H9 (cell line): ENCODE measurements around the gene SRSF7. TPM values are rescaled to one million over a fixed set of nuclear protein-coding genes. Genes with fewer than 3 reads are reported as not detected.

Experiments
- DNase-seq: peaks from one replicate; pipeline ENCODE4 v3.0.0-alpha.2; 2017
- H2AFZ ChIP-seq: one replicate; pipeline ENCODE4 v1.6.1; 2013; ENCODE audit warnings: mild to moderate bottlenecking, low read length, control low read depth, moderate library complexity
- H2AK5ac ChIP-seq: 2 replicates; pipeline ENCODE4 v1.6.1; 2013; ENCODE audit warnings: low read length, control low read depth, mixed read lengths; ENCODE audit not compliant: insufficient read length
- H2BK120ac ChIP-seq: one replicate; pipeline ENCODE4 v1.6.1; 2013; ENCODE audit warnings: low read depth, mild to moderate bottlenecking, low read length, control low read depth, inconsistent platforms; ENCODE audit not compliant: poor library complexity, severe bottlenecking
- H2BK12ac ChIP-seq: 2 replicates; pipeline ENCODE4 v1.6.1; 2013; ENCODE audit warnings: low read length, control low read depth, mixed read lengths, low read depth; ENCODE audit not compliant: insufficient read length
- H2BK15ac ChIP-seq: 2 replicates; pipeline ENCODE4 v1.6.1; 2013; ENCODE audit warnings: low read depth, low read length, control low read depth
- H2BK20ac ChIP-seq: one replicate; pipeline ENCODE4 v1.6.1; 2013; ENCODE audit warnings: low read depth, mild to moderate bottlenecking, low read length, control low read depth, inconsistent platforms; ENCODE audit not compliant: poor library complexity, severe bottlenecking
- H2BK5ac ChIP-seq: 2 replicates; pipeline ENCODE4 v1.6.1; 2013; ENCODE audit warnings: low read length, control low read depth, mixed read lengths; ENCODE audit not compliant: insufficient read length
- H3K14ac ChIP-seq: 2 replicates; pipeline ENCODE4 v1.6.1; 2013; ENCODE audit warnings: low read length, control low read depth; ENCODE audit not compliant: insufficient read depth
- H3K18ac ChIP-seq: 2 replicates; pipeline ENCODE4 v1.6.1; 2013; ENCODE audit warnings: low read depth, mild to moderate bottlenecking, mixed read lengths, low read length, control low read depth; ENCODE audit not compliant: insufficient read length
- H3K23ac ChIP-seq: 2 replicates; pipeline ENCODE4 v1.6.1; 2013; ENCODE audit warnings: low read length, control low read depth, mixed read lengths, low read depth; ENCODE audit not compliant: insufficient read length
- H3K23me2 ChIP-seq: 2 replicates; pipeline ENCODE4 v1.6.1; 2013; ENCODE audit warnings: low read depth, mild to moderate bottlenecking, mixed read lengths, low read length, control low read depth; ENCODE audit not compliant: insufficient read length, poor library complexity, severe bottlenecking
- H3K27ac ChIP-seq: 2 replicates; pipeline ENCODE4 v1.5.1; 2013; ENCODE audit warnings: low read length, control low read depth, mixed read lengths, low read depth; ENCODE audit not compliant: insufficient read length
- H3K27me3 ChIP-seq: 2 replicates; pipeline ENCODE4 v1.6.1; 2013; ENCODE audit warnings: low read length, control low read depth, inconsistent platforms; ENCODE audit not compliant: insufficient read depth
- H3K4ac ChIP-seq: 2 replicates; pipeline ENCODE4 v1.6.1; 2013; ENCODE audit warnings: low read depth, mild to moderate bottlenecking, control low read depth, inconsistent platforms, low read length, moderate library complexity
- H3K4me1 ChIP-seq: 2 replicates; pipeline ENCODE4 v1.6.1; 2013; ENCODE audit warnings: low read length, control low read depth, inconsistent platforms; ENCODE audit not compliant: insufficient read depth
- H3K4me2 ChIP-seq: 2 replicates; pipeline ENCODE4 v1.6.1; 2013; ENCODE audit warnings: low read length, control low read depth, mixed read lengths; ENCODE audit not compliant: insufficient read length, insufficient read depth
- H3K56ac ChIP-seq: 2 replicates; pipeline ENCODE4 v1.6.1; 2013; ENCODE audit warnings: low read depth, mild to moderate bottlenecking, mixed read lengths, low read length, control low read depth; ENCODE audit not compliant: insufficient read length
- H3K79me1 ChIP-seq: 2 replicates; pipeline ENCODE4 v1.6.1; 2013; ENCODE audit warnings: low read depth, mild to moderate bottlenecking, moderate library complexity, low read length, control low read depth, inconsistent platforms; ENCODE audit not compliant: insufficient read depth, poor library complexity, severe bottlenecking
- H3K79me2 ChIP-seq: 2 replicates; pipeline ENCODE4 v1.6.1; 2013; ENCODE audit warnings: low read length, control low read depth, inconsistent platforms; ENCODE audit not compliant: insufficient read depth
- H3K9ac ChIP-seq: 2 replicates; pipeline ENCODE4 v1.6.1; 2013; ENCODE audit warnings: low read length, control low read depth, mixed read lengths; ENCODE audit not compliant: insufficient read length; ENCODE audit errors: extremely low read depth
- H3K9me3 ChIP-seq: one replicate; pipeline ENCODE4 v1.6.1; 2013; ENCODE audit warnings: low read depth, low read length, inconsistent platforms; ENCODE audit not compliant: control insufficient read depth
- H3T11ph ChIP-seq: one replicate; pipeline ENCODE4 v1.6.1; 2013; ENCODE audit warnings: mild to moderate bottlenecking, low read length, control low read depth, inconsistent platforms
- H4K20me1 ChIP-seq: one replicate; pipeline ENCODE4 v1.6.1; 2013; ENCODE audit not compliant: control insufficient read depth, insufficient read length, insufficient read depth
- H4K5ac ChIP-seq: 2 replicates; pipeline ENCODE4 v1.6.1; 2013; ENCODE audit warnings: low read depth, mild to moderate bottlenecking, mixed read lengths, low read length, control low read depth; ENCODE audit not compliant: insufficient read length
- H4K8ac ChIP-seq: replicated peaks from 2 replicates; pipeline ENCODE4 v1.6.1; 2013; ENCODE audit warnings: low read length, control low read depth, mixed read lengths, low read depth; ENCODE audit not compliant: insufficient read length
- H4K91ac ChIP-seq: 2 replicates; pipeline ENCODE4 v1.6.1; 2013; ENCODE audit warnings: low read depth, mild to moderate bottlenecking, moderate library complexity, mixed read lengths, low read length, control low read depth; ENCODE audit not compliant: insufficient read length
- H3K27ac Mint-ChIP-seq, 3 experiments: 2 replicates in 2 of 3; 3 replicates in 1 of 3; pipeline ENCODE4 v1.8.0; 2020 to 2021; ENCODE audit warnings: mixed read lengths in 3 of 3, mild to moderate bottlenecking in 1 of 3, moderate library complexity in 1 of 3
- H3K27me3 Mint-ChIP-seq: 2 replicates; pipeline ENCODE4 v1.8.0; 2021; ENCODE audit warnings: low read depth, mild to moderate bottlenecking, moderate library complexity, mixed read lengths
- H3K36me3 Mint-ChIP-seq, 3 experiments: 2 replicates in 2 of 3; 3 replicates in 1 of 3; pipeline ENCODE4 v1.8.0; 2020 to 2021; ENCODE audit warnings: low read depth in 3 of 3, mixed read lengths in 3 of 3; ENCODE audit not compliant: insufficient read depth in 1 of 3
- H3K4me1 Mint-ChIP-seq, 2 experiments: 2 replicates each; pipeline ENCODE4 v1.8.0; 2020; ENCODE audit warnings: mixed read lengths in 2 of 2
- H3K4me3 Mint-ChIP-seq, 2 experiments: 2 replicates in 1 of 2; 3 replicates in 1 of 2; pipeline ENCODE4 v1.8.0; 2020 to 2021; ENCODE audit warnings: mild to moderate bottlenecking in 2 of 2, mixed read lengths in 2 of 2, moderate library complexity in 1 of 2
- H3K9me3 Mint-ChIP-seq, 2 experiments: 2 replicates in 1 of 2; 3 replicates in 1 of 2; pipeline ENCODE4 v1.8.0; 2020; ENCODE audit warnings: mild to moderate bottlenecking in 2 of 2, mixed read lengths in 2 of 2, moderate library complexity in 1 of 2
- WGBS: extraction: QIAGEN DNeasy Blood & Tissue Kit; methylation state at CpG from one replicate; pipeline ENCODE4 v1.1.7; 2013; ENCODE audit warnings: missing lambda C conversion rate, low lambda C conversion rate, mixed read lengths; ENCODE audit not compliant: insufficient read length; ENCODE audit errors: extremely low coverage; 5-methylcytosine and 5-hydroxymethylcytosine counted together
- total RNA-seq: library from RNA; stranded (reverse); gene quantifications from 2 replicates; pipeline ENCODE4 v1.2.1, GENCODE V29; 2021
- TF ChIP-seq, protein P1 (sequence below): fragments of 200-600 bp; sonication (generic); conservative IDR thresholded peaks from 3 replicates; pipeline ENCODE4 v1.8.0; 2021; ENCODE audit warnings: antibody characterized with exemption, mild to moderate bottlenecking

The SRSF7 gene
- total RNA-seq, 1 experiment from 2014 or later, result 576 TPM

DNA sequence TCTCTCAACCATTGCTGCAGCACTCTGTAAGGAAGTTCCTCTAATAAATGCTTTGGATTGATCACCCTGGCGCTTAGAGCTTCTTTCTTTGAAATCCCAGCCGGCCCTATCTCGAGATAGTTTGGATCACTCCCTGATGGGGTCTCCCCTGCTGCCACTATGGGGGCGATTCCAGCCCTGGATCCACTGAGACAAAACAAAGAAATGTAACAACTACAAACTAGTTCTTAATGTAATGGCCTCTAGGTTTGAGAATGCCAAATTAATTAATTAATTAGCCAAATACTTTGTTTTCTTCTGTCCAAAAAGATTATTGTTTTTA, 15.2 kb downstream of the SRSF7 start:
- H3K36me3 Mint-ChIP-seq, result peaks cover 26 to 49% (median 47%) of the 10 kb centered on the region in 3 experiments
- Histone ChIP-seq H2BK5ac (no peak overlapping the region), H3T11ph (no peak overlapping the region), H2BK20ac (no peak overlapping the region), H2AK5ac (no peak overlapping the region), H3K23me2 (no peaks in the 10 kb centered on the region), H3K4me2 (no peak overlapping the region), H3K9ac (no peak overlapping the region), H2BK15ac (no peak overlapping the region), H3K23ac (no peak overlapping the region), H3K4me1 (peaks cover 7% of the 10 kb centered on the region; the same call in 1 of the 2 replicates), H3K79me1 (no peaks in the 10 kb centered on the region), H4K20me1 (no peaks in the 10 kb centered on the region), H2AFZ (no peak overlapping the region), H2BK120ac (no peak overlapping the region), H4K91ac (no peak overlapping the region), H3K56ac (no peak overlapping the region), H3K9me3 (no peaks in the 10 kb centered on the region), H2BK12ac (no peak overlapping the region), H3K79me2 (no peaks in the 10 kb centered on the region), H4K5ac (no peak overlapping the region), H3K27me3 (no peaks in the 10 kb centered on the region), H3K14ac (no peak overlapping the region), H3K27ac (no peak overlapping the region), H4K8ac (no peak overlapping the region), H3K18ac (no peak overlapping the region), H3K4ac (no peak overlapping the region)
- H3K4me3 Mint-ChIP-seq, result peak overlapping the region in 1 of 2 experiments; percentile 30; a peak in 1 of 5 replicates
- H3K9me3 Mint-ChIP-seq, result peaks cover 8 to 9% of the 10 kb centered on the region in 2 experiments; a peak in 4 of 5 replicates
- H3K27me3 Mint-ChIP-seq, result no peaks in the 10 kb centered on the region
- DNase-seq, result no peak
- TF ChIP-seq, protein P1, sequence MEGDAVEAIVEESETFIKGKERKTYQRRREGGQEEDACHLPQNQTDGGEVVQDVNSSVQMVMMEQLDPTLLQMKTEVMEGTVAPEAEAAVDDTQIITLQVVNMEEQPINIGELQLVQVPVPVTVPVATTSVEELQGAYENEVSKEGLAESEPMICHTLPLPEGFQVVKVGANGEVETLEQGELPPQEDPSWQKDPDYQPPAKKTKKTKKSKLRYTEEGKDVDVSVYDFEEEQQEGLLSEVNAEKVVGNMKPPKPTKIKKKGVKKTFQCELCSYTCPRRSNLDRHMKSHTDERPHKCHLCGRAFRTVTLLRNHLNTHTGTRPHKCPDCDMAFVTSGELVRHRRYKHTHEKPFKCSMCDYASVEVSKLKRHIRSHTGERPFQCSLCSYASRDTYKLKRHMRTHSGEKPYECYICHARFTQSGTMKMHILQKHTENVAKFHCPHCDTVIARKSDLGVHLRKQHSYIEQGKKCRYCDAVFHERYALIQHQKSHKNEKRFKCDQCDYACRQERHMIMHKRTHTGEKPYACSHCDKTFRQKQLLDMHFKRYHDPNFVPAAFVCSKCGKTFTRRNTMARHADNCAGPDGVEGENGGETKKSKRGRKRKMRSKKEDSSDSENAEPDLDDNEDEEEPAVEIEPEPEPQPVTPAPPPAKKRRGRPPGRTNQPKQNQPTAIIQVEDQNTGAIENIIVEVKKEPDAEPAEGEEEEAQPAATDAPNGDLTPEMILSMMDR, result no peak
- H3K27ac Mint-ChIP-seq, result peak overlapping the region in 2 of 3 experiments; percentile 30 to 89; a peak in 3 of 7 replicates
- H3K4me1 Mint-ChIP-seq, result peaks cover 7 to 13% of the 10 kb centered on the region in 2 experiments
- no CpG with 5 or more reads among the region's 4 CpGs for WGBS
